Measurements from ENCODE around the gene PNPLA7.
"Not testable (repeated sequence)": the region's sequence is repeated elsewhere in the genome, so short reads cannot be mapped to it uniquely, and the experiment has no call there.

The PNPLA7 gene

GRCh38 chr9:137482094-137482781 is 68.0 kb downstream of the PNPLA7 start:
- DNase-seq (ENCODE audit: low read depth in 2 of 2, low spot score in 1 of 2) = no peak

- no peak for DNase-seq (ENCODE audit: low read depth in 2 of 2, low spot score in 1 of 2)
Observed at GRCh38 chr9:137480686-137481683, 69.2 kb downstream of the PNPLA7 start.

- no peak for DNase-seq (ENCODE audit: low read depth in 2 of 2, low spot score in 1 of 2)
Observed at GRCh38 chr9:137479892-137480685, 70.1 kb downstream of the PNPLA7 start.

GRCh38 chr9:137478962-137479861 is 71.0 kb downstream of the PNPLA7 start:
- DNase-seq (ENCODE audit: low read depth in 2 of 2, low spot score in 1 of 2) = no peak

- no peak for DNase-seq (ENCODE audit: low read depth in 2 of 2, low spot score in 1 of 2)
Observed at GRCh38 chr9:137478613-137478961, 71.6 kb downstream of the PNPLA7 start.

GRCh38 chr9:137477778-137478612 is 72.2 kb downstream of the PNPLA7 start:
- DNase-seq (ENCODE audit: low read depth in 2 of 2, low spot score in 1 of 2) = no peak

GRCh38 chr9:137476856-137477255 is 73.3 kb downstream of the PNPLA7 start:
- no peak for DNase-seq (ENCODE audit: low read depth in 2 of 2, low spot score in 1 of 2)

GRCh38 chr9:137475666-137476065 is 74.5 kb downstream of the PNPLA7 start:
- no peak for DNase-seq (ENCODE audit: low read depth in 2 of 2, low spot score in 1 of 2)

- no peak for DNase-seq (ENCODE audit: low read depth in 2 of 2, low spot score in 1 of 2)
Observed at GRCh38 chr9:137474271-137474670, 75.9 kb downstream of the PNPLA7 start.

GRCh38 chr9:137470785-137471184 is 79.4 kb downstream of the PNPLA7 start:
- DNase-seq (ENCODE audit: low read depth in 2 of 2, low spot score in 1 of 2) = no peak

- no peak for DNase-seq (ENCODE audit: low read depth in 2 of 2, low spot score in 1 of 2)
Observed at GRCh38 chr9:137467896-137468295, 82.3 kb downstream of the PNPLA7 start.

GRCh38 chr9:137467161-137467581 is 83.0 kb downstream of the PNPLA7 start:
- no peak for DNase-seq (ENCODE audit: low read depth in 2 of 2, low spot score in 1 of 2)

- not testable (repeated sequence) for DNase-seq (ENCODE audit: low read depth in 2 of 2, low spot score in 1 of 2)
Observed at GRCh38 chr9:137466389-137467085, 83.7 kb downstream of the PNPLA7 start.

- no peak for DNase-seq (ENCODE audit: low read depth in 2 of 2, low spot score in 1 of 2)
Observed at GRCh38 chr9:137465720-137466388, 84.3 kb downstream of the PNPLA7 start.

- no peak for DNase-seq (ENCODE audit: low read depth in 2 of 2, low spot score in 1 of 2)
Observed at GRCh38 chr9:137465000-137465719, 85.0 kb downstream of the PNPLA7 start.

- DNase-seq (ENCODE audit: low read depth in 2 of 2, low spot score in 1 of 2) = no peak
Observed at GRCh38 chr9:137464291-137464999, 85.8 kb downstream of the PNPLA7 start.

- DNase-seq (ENCODE audit: low read depth in 2 of 2, low spot score in 1 of 2) = no peak
Observed at GRCh38 chr9:137463931-137464290, 86.3 kb downstream of the PNPLA7 start.
